GM12878 (cell line): ENCODE results near the gene RPA3. TPM values are rescaled to one million over a fixed set of nuclear protein-coding genes. Genes with fewer than 3 reads are reported as not detected.

ENCODE experiments used
- CEBPZ ChIP-seq: fragments of 150-350 bp; IDR thresholded peaks from 2 replicates; pipeline ENCODE4 v1.6.1; 2016; ENCODE audit warnings: low read depth, low read length
- HDAC6 ChIP-seq: fragments of 200-600 bp; sonication (generic); IDR thresholded peaks from one replicate; pipeline ENCODE4 v1.8.0; 2017; ENCODE audit warnings: antibody characterized with exemption; ENCODE audit not compliant: unreplicated experiment
- MEF2B ChIP-seq: fragments of 450-650 bp; IDR thresholded peaks from 2 replicates; pipeline ENCODE4 v1.6.1; 2018; ENCODE audit warnings: mild to moderate bottlenecking, moderate library complexity; ENCODE audit not compliant: partially characterized antibody, poor library complexity, severe bottlenecking
- POLR2AphosphoS5 ChIP-seq: IDR thresholded peaks from 2 replicates; pipeline ENCODE4 v1.6.1; 2011; ENCODE audit warnings: mild to moderate bottlenecking, low read length, inconsistent platforms
- REST ChIP-seq: IDR thresholded peaks from 2 replicates; pipeline ENCODE4 v1.6.1; 2012; ENCODE audit warnings: mild to moderate bottlenecking, low read depth, low read length
- USF1 ChIP-seq: IDR thresholded peaks from 2 replicates; pipeline ENCODE4 v1.6.1; 2011; ENCODE audit warnings: borderline replicate concordance, low read depth, mild to moderate bottlenecking, moderate library complexity, mixed read lengths, low read length; ENCODE audit not compliant: insufficient read depth; ENCODE audit errors: extremely low read length
- ZBTB4 ChIP-seq: fragments of 450-650 bp; formaldehyde crosslinking; IDR thresholded peaks from 2 replicates; pipeline ENCODE4 v1.4.0; 2022; ENCODE audit warnings: mild to moderate bottlenecking, moderate library complexity
- polyA plus RNA-seq, 11 experiments: library from polyadenylated mRNA; depleted of rRNA in 4 of 11; unstranded in 6 of 11; stranded (reverse) in 5 of 11; fragments of >200 nt; fragmentation: Nextera tagmentation in 4 of 11; fragmentation: Illumina TruSeq in 1 of 11; extraction: Ambion mirVana in 4 of 11; extraction: Trizol in 1 of 11; gene quantifications; 1 replicate in 1 of 11; 2 replicates in 10 of 11; pipeline versions ENCODE4 v1.2.1 to v1.2.3, GENCODE V29; 2011 to 2016; ENCODE audit warnings: inconsistent platforms in 2 of 11, missing spikeins in 2 of 11, low read depth in 1 of 11
- total RNA-seq, 4 experiments: library from RNA; depleted of rRNA in 3 of 4; stranded (reverse); fragments of >200 nt in 3 of 4; fragmentation: Illumina TruSeq in 1 of 4; extraction: Trizol in 1 of 4; gene quantifications; 2 replicates each; pipeline versions ENCODE4 v1.2.1 to v1.2.3, GENCODE V29; 2013 to 2021

The RPA3 gene
- total and polyA plus RNA-seq, 10 of the 15 experiments (the other 5 are each of a cell fraction or from before 2014, with no cell fraction given), result 60.2 to 343 (median 112) TPM

- TF ChIP-seq REST (no peak), CEBPZ (no peak), POLR2AphosphoS5 (no peak), MEF2B (no peak), HDAC6 (no peak), USF1 (no peak), ZBTB4 (CRISPR knock-in tag) (no peak)
Observed at GRCh38 chr7:7617550-7617949, 100.9 kb downstream of the RPA3 start (continued).
